ENCODE data around the gene SERPIND1.

GRCh38 chr22:20746431-20747189 is 27.3 kb upstream of the SERPIND1 start:
- no peak for TF ChIP-seq ZNF146 (tag by site-specific recombination; IDR thresholded peaks at IDR 0.05)
- TF ChIP-seq, protein P1, sequence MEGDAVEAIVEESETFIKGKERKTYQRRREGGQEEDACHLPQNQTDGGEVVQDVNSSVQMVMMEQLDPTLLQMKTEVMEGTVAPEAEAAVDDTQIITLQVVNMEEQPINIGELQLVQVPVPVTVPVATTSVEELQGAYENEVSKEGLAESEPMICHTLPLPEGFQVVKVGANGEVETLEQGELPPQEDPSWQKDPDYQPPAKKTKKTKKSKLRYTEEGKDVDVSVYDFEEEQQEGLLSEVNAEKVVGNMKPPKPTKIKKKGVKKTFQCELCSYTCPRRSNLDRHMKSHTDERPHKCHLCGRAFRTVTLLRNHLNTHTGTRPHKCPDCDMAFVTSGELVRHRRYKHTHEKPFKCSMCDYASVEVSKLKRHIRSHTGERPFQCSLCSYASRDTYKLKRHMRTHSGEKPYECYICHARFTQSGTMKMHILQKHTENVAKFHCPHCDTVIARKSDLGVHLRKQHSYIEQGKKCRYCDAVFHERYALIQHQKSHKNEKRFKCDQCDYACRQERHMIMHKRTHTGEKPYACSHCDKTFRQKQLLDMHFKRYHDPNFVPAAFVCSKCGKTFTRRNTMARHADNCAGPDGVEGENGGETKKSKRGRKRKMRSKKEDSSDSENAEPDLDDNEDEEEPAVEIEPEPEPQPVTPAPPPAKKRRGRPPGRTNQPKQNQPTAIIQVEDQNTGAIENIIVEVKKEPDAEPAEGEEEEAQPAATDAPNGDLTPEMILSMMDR (tag by site-specific recombination; IDR thresholded peaks at IDR 0.05) = no peak
- no peak for TF ChIP-seq ZNF391 (tag by site-specific recombination; IDR thresholded peaks at IDR 0.05; ENCODE audit: borderline replicate concordance, low read depth)
- TF ChIP-seq SP2 (tag by site-specific recombination; IDR thresholded peaks at IDR 0.05) = no peak
- no peak for TF ChIP-seq PBX3 (CRISPR knock-in tag; IDR thresholded peaks at IDR 0.05)
- TF ChIP-seq ZBTB20 (tag by site-specific recombination; IDR thresholded peaks at IDR 0.05) = no peak
- no peak for TF ChIP-seq PRDM10 (tag by site-specific recombination; IDR thresholded peaks at IDR 0.05)
- TF ChIP-seq ZNF211 (tag by site-specific recombination; IDR thresholded peaks at IDR 0.05; ENCODE audit: low read depth) = no peak

All from HEK293 (cell line).